ENCODE results near the gene PPP2R2B.
"Not testable (repeated sequence)": the region's sequence is repeated elsewhere in the genome, so short reads cannot be mapped to it uniquely, and the experiment has no call there.

PPP2R2B gene

DNA sequence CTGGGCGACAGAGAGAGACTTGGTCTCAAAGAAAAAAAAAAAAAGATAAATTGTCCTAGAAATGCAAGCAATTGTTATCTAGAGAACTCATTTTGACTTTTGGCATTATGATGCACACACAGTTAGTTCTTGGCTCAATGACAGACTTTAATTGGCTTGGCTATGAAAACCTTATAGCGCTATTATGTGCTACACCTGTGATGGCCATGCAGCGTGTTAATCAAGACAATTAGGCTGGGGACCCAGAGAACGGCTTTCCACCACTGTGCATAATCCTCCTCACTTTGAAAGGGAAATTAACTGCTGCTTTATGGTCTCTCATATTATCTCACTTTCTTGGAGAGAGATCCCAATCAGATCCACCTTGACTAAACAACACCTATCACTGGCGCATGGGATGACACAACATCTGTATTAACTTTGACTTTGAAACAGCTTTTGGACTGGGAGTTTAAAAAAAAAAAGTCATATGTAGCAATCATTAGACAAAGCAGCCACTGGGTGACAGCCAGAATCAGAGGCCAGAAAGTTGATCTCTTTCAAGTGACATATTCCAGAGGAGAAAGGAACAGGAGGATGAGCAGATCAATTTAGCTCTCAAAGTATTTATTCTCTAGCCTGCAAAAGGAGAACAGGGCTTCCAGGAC, 132.5 kb downstream of the PPP2R2B start:
- DNase-seq (ENCODE audit: low read depth, low spot score), result no peak

DNA sequence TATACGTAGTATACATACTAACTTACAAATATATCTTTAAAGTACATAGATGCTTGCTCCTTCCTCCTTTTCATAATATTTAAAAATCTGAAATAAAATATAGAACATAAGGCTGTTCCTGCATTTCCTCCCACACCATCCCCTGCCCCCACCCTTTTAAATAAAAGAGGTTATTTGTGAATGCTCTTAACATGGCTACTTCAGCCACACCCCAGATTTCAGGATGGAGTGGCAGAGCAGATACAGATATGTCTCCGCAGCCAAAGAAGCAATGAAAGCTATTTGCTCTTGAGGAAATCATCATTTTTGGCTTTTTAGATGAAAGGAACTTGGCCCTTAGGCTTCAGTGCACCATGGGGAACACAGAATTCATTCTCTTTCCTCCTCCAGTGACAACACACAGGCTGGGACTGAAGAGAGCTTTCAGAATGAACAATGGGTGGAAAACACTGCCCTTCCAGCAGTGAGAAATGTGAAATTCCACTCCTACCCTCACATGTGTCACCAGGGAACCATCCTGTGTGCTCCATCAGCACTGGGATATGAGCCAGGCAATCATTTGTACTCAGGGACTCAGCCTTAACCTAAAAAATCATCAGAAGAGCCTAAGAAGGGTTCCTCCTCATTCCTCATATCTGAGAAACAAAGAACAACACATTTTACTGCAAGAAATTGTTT, 134.3 kb downstream of the PPP2R2B start:
- DNase-seq (ENCODE audit: low read depth, low spot score), result peak; percentile 81

DNA sequence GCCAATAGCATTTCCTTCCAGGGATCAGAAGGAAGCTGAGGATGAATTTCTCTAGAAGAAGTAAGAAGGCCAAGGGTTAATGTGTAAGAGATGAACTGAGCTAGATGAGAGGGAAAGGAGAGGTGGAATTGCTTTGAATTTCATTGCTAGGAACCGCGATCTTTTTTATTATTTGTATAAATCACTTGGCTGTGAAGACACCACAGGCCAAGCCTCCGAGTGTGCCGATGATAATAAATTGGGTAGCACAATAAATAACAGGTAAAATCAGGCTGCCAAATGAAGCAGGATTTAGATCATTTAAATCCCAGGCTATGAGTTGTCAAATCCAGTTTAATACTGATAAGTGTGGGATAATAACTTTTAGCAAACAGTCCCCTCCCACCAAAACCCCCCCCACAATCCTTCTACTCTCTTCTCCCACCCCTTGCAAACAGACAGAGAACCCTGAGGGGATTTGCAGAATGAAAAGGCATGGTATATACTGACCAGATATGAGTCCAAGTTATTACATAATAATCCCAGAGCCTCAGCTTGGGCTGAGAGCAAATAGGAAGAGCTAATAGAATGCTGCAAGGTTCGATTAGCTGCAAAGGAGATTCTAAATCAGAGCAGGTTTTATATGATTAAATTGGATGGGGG, 143.5 kb downstream of the PPP2R2B start:
- DNase-seq (ENCODE audit: low read depth, low spot score), result no peak

DNA sequence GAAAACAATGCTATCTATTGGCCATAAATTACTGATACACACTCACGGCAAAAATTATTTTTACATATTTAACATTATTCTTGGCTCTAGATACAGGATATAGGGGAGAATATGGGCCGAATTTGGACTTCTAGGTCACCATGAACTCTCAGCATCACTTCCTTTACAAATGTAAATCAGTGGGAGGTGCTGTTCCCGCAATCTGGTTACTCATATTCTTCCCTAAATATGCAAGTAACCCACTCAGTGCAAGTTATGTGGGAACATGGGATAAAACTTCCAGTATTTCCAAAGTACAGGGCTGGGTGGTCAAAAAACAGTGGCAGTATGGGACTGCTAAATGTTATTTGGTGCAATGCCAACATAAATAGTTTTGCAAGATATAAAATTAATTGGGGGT, 145.6 kb downstream of the PPP2R2B start:
- peak; percentile 44 for DNase-seq (ENCODE audit: low read depth, low spot score)

DNA sequence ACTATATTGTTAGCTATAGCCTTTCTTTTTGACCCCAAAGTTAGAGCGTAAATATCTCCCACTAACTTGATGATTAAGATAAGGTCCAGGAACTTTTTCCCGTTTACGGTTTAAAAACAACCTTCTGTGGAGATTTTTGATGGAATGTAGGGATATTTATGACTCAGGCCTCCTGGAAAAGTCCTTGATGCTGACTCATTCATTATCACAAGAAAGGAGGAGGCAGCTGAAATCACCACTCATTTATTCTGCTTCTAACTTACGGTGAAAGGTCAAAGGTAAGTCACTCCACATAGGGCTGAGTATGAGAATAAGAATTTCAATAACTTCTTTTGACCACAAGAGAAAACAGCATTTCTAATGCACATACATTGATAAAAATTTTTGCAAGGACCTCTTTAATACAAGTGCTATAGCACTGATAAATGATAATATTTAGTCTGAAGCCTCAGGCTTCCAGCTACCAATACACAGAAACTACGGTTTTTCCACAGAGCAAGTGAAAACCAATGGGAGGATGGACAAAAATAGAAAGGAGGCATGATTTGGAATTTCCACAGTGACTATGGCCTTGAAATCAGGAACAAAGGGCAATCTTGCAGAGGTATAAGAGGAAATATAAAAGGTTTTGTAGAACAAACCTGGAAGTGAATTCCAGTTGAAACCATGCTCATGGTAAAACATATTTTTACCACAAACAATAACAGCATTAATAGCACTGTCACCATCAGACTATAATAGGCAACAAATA, 146.5 kb downstream of the PPP2R2B start:
- peak; percentile 91 for DNase-seq (ENCODE audit: low read depth, low spot score)

DNA sequence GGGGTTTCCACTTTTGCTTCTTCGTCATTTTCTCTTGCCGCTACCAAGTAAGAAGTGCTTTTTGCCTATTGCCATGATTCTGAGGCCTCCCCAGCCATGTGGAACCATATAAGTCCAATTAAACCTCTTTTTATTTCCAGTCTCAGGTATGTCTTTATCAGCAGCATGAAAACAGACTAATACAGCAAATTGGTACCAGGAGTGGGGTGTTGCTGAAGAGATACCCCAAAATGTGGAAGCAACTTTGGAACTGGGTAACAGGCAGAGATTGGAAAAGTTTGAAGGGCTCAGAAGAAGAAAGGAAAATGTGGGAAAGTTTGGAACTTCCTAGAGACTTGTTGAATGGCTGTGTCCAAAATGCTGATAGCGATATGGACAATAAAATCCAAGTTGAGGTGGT, 149.8 kb downstream of the PPP2R2B start:
- not testable (repeated sequence) for DNase-seq (ENCODE audit: low read depth, low spot score)

DNA sequence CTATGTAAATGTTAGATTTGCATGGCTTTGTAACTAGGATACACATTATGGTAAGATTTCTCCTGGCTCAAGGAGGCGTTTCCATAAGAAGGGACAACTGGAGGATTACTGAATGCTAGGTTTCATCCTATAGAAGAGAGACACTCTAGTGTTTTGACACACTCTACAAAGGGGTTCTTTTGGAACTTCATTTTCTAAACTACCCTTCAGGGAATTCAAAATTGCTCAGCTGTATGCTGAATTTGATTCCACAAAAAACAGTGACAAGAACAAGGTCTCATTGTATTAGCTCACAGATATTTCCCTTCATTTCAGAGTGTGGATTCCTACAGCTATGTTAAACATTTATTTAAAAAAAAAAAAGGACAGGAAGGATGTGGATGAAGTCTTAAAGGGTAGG, 151.7 kb downstream of the PPP2R2B start:
- no peak for DNase-seq (ENCODE audit: low read depth, low spot score)

DNA sequence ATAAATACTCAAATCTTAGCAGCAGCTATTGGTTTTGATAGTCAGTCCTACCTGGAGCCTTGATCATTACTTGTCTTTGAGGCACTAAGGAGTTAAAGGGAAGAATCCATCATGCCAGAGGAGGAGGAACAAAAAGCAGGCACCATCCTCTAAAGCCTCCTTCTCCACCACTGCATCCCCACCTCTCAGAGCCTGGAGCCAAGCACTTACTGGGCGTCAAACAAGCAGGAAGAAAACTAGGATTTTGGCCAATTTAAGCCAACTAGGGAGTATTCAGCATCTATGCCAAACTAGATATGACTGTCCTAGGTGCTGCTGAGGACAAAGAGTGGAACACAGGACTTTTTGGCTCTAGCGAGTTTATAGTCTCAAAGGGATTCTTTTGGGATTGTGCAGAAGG, 152.5 kb downstream of the PPP2R2B start:
- no peak for DNase-seq (ENCODE audit: low read depth, low spot score)

DNA sequence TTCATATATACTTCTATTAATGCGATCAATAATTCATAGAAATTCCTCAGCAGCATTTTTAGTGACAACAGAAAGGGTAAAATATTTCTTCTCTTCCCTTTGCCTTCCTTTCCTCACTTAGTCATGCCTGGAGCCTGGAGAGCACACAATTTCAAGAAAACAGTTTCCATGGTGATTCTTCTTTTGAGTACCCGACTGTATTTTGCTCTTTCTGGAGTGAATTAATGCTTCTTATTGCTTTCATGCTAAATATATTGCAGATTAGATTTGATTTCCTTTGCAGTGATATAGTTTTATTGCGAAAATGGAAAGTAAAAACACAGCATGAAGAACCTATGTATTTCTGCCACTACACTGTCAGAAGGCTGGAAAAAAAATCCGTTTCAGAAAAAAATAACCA, 153.5 kb downstream of the PPP2R2B start:
- peak; percentile 44 for DNase-seq (ENCODE audit: low read depth, low spot score)

DNA sequence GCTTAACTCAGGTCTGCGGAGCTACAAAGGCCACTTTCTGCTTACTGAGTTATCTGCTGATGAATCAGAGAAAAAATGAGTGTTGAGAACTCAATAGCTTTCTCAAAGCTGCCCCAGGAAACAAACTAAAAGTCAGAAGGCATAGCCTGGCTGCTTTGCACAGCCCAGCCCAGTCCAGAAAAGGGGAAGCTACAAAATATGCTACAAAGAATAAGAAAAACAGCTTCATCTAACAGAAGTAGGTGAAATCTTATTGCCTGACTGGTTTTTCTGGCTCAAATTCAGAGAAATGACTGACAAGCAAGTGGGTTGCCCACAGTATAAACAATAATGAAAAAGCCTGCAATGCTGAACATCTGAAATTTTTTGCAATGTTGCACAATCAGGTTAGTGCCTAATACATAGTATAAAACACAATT, 156.2 kb downstream of the PPP2R2B start:
- peak; percentile 50 for DNase-seq (ENCODE audit: low read depth, low spot score)

DNA sequence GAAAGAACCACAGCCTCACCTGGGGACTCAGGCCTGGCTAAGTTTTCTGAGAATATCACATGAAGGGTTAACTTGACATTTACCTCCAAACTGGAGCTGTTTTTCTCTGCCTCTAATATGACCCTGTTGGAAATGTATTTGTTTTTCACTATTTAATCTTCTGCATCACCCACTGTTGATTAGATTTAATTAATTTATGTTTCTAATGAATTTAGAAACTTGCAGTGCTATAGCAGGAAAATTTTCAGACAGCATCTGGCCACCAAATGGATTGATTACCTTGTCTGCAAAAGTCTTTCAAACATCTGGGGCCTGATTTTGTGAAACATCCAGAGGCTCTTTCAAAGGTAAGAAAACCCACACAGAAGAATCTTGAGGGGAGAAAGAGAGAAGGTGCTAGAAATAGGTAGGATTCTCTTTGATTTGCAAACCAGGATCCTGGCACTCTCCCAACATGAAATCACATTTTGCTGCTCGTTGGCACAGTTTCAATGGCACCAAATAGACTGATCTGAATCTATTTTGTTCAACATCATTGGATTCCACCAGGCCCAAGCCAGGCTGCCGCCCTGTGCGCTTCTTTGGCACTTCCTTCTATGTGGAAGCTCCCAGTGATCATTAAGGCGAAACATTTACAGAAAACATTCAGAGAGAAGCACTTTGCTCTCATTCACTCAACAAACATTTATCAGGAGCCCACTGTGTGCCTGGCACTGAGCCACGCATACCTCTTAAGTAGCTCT, 157.3 kb downstream of the PPP2R2B start:
- no peak for DNase-seq (ENCODE audit: low read depth, low spot score)

DNA sequence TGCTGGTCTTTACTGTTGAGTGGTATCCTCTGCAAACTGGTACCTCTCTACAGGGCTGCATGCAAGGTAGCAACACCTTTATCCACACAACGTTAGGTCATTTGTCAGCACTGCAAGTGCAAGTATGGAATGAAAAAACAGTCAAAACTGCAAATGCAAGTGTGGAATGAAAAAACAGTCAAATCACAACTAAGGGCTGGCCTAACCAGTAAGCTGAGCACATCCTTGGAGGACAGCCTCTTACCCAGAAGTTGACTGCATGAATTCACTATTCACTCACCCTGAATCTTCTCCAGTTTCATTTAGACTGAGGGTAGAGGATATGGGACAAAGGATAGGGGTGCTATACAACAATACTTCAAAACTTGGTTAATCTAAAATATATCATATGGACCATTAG, 158.4 kb downstream of the PPP2R2B start:
- DNase-seq (ENCODE audit: low read depth, low spot score), result no peak

DNA sequence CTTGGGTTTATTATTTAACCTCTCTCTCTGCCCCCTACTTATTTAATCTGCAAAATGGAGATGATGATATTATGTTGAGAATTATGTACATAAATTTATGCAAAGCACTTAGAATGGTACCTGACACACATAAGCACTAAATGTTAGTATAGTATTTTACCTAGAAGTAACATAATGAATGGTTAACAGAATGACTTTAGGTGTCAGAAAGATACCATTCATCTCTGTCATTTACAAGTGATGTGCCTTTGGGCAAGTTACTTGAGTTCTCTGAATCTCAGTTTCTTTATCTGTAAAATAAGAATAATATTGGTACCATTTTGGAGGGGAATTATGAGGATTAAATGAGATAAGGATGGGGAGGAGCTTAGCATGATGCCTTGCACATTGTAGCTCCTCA, 159.4 kb downstream of the PPP2R2B start:
- no peak for DNase-seq (ENCODE audit: low read depth, low spot score)

DNA sequence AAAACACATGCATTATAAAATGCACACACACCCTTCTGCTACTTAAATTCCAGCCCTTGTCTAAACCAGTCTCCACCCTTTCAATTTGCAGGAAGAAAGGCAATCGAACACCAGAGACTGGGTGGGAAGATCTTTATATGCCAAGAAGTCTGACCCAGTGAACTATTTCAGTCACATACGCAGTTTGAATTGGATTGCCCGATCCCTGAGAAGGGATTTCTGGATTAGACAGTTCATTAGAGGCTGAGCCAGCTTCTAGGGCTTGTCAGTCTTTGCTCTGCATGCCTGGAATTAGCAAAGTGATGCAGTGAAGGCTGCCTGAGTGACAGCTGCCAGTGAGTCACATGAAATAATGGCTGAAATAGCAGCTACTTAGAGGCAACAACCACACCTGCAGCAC, 159.9 kb downstream of the PPP2R2B start:
- peak; percentile 10 for DNase-seq (ENCODE audit: low read depth, low spot score)

DNA sequence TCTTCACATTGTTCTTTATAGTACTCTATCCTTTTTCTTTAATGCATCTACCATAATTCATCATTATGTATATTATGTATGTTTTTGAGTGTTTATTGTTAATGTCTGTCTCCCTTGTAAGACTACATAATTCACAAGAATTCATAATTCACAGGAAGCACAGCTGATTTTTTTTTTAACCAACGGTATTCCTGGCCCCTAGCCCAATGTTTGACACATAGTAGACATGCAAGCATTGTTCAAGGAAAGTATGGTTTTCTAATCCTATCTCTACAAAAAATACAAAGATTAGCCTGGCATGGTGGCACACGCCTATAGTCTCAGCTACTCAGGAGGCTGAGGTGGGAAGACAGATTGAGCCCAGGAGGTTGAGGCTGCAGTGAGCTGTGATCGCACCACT, 160.6 kb downstream of the PPP2R2B start:
- no peak for DNase-seq (ENCODE audit: low read depth, low spot score)

DNA sequence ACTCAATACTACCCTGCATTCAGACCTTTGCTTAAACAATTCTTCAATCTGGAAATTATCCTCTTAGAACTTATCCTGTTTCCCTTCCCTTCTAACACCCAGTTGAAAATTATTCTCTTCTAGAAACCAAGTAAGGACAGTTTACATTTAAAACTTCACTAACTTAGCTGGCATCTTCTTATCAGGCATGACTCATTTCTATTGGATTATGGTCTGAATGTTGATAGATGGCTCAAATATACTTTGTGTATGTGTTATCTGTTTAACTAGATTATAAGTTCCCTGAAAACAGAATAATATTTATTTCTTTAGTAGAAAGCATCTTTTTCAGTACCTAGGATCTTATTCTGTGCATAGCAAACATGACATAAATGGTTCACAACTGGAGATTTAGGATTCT, 161.9 kb downstream of the PPP2R2B start:
- peak; percentile 8 for DNase-seq (ENCODE audit: low read depth, low spot score)

DNA sequence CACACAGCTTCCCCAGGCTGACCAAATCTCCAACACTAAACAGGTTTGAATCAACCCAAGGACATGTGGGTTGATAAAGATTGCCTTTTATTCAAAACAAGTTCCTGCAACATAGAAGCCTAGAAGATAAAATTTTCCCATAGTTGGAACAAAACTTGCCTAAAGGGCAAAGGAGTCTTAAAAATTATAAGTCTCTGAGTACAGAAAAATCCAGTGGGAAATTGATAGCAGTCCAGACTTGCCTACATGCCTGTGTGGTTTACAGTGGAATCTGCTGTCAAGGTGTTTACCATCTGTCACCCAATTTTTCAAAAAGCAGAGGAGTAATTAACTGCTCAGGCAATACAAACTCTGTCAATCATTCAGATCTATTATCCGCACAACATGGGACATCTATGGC, 168.2 kb downstream of the PPP2R2B start:
- DNase-seq (ENCODE audit: low read depth, low spot score), result no peak

DNA sequence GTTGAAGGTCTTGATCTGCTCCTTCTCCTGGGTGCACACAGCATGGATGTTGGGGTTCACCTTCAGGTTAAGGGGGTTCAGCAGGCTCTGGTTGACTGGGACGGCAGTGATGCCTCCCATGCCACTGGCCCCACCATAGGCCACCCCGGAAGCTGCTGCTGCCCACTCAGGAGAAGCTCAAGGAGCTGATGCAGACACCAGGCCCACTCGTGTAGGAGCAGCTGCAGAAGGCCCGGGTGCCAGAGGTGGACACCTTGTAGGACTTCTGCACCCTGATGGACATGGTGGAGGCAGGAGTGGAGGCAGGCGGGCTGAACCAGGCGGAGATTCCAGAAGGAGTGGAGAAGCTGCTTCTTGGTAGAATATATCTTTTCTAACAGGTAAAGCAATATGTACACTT, 171.2 kb downstream of the PPP2R2B start:
- no peak for DNase-seq (ENCODE audit: low read depth, low spot score)

DNA sequence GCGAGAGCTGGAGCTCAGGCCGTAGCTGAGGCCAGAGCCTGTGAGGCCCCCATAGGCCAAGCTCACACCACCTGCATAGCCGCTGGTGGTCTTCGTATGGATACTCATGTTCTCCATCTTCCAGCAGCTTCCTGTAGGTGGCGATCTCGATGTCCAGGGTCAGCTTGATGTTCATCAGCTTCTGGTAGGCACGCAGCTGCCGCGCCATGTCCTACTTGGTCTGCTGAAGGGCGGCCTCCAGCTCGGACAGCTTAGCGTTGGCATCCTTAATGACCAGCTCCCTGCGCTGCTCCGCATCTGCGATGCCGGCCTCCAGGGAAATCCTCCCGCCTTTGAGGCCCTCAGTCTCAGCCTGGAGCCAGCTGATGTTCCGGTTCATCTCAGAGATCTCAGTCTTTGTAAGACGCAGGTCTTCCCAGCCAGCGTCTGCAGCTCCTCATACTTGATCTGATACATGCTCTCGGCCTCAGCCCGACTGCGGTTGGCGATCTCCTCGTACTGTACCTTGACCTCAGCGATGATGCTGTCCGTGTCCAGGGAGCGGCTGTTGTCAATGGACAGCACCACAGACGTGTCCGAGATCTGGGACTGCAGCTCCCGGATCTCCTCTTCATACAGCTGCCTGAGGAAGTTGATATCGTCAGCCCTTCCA, 172.1 kb downstream of the PPP2R2B start:
- DNase-seq (ENCODE audit: low read depth, low spot score), result no peak

DNA sequence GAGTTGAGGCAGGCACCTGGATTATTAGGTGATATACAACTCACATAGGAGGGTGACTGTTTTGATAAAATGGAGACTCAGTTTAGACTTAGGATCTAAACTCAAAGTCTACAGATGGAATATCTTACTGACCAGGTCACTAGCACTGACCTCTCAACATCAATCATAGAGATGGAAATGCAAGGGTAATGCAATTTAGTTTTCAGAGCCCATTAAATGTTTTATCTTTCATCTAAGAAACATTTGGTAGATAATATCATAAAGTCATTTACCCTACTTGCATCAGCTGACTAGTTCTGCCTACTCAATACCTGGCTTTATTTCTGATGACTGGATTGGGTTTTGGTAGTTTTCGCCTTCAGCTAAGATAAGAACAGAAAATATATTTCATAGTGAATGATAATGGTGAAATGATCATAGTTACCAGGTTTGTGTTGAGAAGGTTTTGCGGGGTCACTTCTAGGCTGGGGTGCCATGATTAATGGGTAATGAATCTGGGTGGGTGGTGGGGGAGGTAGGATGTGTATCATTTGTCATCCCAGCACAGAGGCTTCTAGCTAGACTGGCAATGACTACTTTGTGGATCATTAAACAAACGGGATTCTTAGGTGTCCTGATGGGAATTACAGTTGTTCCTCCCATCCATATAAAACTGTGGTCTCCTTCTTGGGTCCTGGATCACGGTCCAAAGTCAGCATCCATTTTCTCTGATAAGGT, 173.4 kb downstream of the PPP2R2B start:
- DNase-seq (ENCODE audit: low read depth, low spot score), result no peak

DNA sequence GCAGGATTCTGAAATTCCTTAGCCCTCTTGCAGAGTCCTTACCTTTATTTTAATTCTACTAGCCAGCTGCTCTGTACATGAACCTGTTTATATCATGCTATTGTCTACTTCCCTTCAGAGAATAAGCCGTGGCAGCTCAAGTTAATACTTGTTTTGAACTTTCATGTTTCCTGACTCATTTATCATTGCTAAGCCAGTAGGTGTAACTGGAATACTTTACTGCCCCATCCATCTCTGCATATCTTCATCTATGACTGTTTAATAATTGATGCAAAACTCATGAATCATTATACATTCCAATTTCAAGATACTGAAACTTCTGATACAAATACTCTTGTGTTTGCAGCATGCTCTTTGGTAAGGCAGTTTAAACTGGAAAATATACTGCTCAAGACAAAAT, 174.7 kb downstream of the PPP2R2B start:
- no peak for DNase-seq (ENCODE audit: low read depth, low spot score)

Measured in astrocyte of the hippocampus (primary cell).